ENCODE results near the gene KRT76. TPM values are rescaled to one million over a fixed set of nuclear protein-coding genes. Genes with fewer than 3 reads are reported as not detected.

Gene KRT76
- total RNA-seq, 1 donor from 2014 or later: not detected

DNA sequence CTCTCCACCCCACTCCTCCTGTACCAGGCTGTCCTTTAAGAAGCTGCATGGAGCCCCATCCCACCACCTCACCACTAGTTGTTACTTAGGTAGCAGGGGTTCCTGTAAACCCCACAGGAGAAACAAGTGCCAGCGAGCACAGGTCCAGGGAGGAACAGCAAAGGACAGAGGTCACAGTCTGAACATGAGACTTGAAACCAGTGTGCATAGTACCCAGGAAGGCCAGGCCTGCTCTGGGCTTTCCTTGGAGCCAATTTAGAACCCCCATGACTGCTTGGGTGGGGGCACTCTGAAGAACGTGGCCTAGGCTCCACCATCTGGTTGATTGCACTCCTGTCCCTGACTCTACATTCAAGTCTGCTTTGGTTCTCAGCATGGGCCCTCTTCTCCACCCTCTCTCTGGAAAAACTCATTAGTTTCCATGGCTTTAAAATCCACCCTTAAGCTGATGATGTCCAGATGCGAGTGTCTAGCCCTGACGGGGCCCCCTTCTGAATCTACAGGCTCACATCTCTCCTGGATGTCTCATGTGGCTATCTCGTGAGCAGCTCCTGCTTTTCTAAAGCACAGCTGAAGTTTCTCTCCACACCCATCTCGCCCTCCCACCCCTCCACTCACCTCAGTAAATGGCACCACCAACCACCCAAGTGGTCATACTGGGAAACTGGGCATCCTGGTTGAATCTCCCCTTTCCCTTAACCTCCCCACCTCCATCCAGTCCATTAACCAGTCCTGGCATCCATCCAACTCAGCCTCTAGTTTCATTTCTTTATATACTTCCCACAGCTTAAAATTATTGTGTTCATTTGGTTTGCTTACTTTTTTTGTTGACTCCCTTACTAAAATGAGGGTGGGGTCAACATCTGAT, 10.4 kb upstream of the KRT76 start:
- no peak for ATAC-seq
- DNase-seq (ENCODE audit: low spot score): no peak

DNA sequence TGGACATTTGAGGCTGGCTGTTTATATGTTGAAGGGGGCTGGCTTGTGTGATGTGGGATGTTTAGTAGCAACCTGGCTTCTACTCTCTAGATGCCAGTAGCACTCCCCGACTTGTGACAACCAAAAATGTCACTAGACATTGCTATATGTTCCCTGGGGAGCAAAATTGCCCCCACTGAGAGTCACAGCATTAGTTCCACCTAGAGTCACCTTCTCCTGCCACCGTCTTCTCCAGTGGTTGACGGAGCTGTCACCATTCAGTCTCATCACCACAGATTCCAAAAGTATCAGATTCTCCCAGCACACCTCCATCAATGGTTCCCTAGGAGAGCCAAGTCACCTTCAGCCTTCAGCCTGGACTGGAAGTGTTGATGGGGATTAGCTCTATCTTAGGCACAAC, 7.8 kb upstream of the KRT76 start:
- DNase-seq (ENCODE audit: low spot score): no peak
- no peak for ATAC-seq

DNA sequence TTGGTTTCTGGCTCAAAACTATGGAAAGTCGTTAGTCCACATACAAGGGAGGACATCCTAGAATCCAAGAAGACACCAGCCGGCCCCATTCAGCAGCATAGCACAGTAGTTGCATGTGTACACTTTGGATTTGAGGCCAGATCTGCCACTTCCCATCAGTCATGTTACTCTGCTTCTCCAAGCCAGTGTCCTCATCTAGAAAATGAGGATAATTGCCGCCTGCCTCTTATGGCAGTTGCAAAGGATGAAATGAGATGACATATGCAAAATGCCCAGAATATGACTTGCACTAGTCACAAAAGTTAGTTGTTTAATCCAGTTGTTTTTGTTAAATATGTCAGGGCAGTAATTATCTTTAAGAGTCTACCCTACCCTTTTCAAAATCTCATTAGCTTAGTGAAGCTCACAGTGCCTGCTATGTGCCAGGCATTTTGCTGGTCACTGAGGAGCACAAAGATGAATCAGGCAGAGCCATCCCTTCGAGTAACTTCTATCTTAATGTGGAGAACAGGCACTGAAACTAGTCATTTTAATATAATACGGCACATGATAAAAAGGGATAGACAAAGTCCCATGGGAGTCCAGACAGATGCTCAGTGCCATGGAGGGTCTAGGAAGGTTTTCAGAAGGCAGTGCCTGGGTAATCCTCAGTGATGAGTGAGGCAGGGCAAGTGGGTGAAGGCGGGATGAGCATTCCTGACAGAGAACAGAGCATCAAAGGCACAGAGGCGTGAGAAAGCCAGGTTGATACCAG, 6.6 kb upstream of the KRT76 start:
- no peak for DNase-seq (ENCODE audit: low spot score)

GRCh38 chr12:52782502-52782901, 5.4 kb upstream of the KRT76 start:
- DNase-seq (ENCODE audit: low spot score) (no peak), ATAC-seq (no peak)

More for the DNA sequence above, 6.6 kb upstream of the KRT76 start:
- ATAC-seq: no peak

DNA sequence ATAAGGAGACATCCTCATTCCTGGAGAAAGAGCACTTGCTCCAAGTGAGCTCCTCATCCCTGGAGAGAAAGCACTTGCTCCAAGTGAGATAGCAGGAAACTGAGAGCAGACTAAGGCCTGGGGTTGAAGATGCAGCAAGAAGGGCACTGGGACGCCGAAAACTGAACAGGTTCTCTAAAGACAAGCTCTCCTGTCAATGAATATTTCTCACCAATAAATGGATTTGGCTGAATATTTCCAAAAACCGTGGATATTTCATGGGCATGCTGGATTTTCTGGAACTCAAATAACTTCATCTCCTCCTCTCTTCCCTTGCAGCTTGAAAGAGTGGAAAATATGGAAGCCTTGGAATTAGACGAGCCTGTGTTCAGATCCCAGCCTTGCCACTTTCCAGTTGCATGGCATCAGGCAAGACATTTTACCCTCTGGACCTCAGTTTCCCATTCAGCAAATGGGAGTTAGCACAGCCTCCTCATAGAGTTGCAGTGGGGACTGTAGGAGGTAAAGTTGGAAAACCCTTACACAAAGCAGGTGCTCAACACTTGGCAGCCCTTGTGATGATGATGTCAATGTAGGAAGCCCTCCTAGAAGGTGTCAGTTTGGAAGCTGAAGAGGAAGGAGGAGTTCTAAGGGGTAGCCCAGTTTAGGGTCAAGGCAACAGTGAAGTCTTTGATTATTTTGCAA, 4.4 kb upstream of the KRT76 start:
- ATAC-seq (no peak), DNase-seq (ENCODE audit: low spot score) (no peak)

DNA sequence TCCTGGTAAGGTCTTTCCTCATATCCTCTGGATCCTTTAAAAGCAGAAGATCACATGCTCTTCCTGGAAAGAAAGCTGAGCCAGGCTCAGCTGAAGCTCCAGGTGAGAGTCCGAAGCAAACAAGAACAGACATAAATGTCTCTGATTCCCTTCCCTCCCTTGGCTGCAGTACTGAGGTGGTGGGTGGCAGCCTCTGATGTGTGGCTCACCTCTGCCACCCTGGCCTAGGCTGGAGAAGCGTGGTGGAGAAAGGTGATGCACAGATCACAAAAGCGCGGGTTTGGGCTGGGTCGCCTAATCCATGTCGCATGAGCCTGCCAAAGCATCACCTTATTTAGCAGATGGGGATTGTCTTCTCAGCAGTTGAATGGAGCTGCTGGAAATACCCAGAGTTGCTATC, 2.8 kb upstream of the KRT76 start:
- ATAC-seq: no peak
- no peak for DNase-seq (ENCODE audit: low spot score)

DNA sequence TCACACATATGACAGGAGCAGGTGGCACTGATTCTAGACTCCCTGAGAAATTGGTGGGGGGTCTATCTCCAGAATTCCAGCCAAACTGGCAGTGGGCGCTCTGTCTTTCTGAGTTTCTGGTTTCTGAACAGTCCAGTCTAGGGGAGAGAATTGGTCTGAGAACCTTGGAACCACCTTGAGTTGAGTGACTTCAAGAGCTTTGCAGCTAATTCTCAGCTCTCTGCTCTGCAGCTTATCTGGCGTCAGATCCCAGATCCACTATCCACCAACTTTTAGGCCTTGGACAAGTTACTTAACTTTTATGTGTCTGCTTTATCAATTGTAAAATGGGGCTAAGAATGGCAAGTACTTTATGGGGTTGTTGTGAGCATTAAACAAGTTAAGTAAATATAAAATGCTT, 1.7 kb upstream of the KRT76 start:
- ATAC-seq (no peak), DNase-seq (ENCODE audit: low spot score) (no peak)

- ATAC-seq: no peak
Observed at GRCh38 chr12:52777566-52777965, 421 bp upstream of the KRT76 start.

DNA sequence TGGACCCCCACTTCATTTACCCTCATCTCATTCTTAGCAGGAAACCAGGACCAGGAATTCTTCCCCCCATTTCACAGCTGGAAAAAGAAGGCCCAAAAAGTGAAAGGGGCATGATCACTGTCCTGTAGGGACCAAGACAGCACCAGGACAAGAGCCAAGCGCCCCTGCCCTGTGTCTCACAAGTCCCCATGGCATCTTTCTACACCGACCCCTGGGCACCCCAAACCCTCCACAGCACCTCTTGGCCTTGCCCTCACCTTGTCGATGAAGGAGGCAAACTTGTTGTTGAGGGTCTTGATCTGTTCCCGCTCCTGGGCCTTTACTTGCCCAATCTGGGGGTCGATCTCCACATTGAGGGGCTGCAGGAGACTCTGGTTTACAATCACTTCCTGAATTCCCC, 710 bp downstream of the KRT76 start:
- ATAC-seq (no peak), DNase-seq (ENCODE audit: low spot score) (no peak)

More at GRCh38 chr12:52777566-52777965, 421 bp upstream of the KRT76 start:
- no peak for DNase-seq (ENCODE audit: low spot score)

GRCh38 chr12:52774629-52775250, 2.4 kb downstream of the KRT76 start:
- no peak for ATAC-seq
- no peak for DNase-seq (ENCODE audit: low spot score)

GRCh38 chr12:52772772-52773171, 4.4 kb downstream of the KRT76 start:
- ATAC-seq: no peak

DNA sequence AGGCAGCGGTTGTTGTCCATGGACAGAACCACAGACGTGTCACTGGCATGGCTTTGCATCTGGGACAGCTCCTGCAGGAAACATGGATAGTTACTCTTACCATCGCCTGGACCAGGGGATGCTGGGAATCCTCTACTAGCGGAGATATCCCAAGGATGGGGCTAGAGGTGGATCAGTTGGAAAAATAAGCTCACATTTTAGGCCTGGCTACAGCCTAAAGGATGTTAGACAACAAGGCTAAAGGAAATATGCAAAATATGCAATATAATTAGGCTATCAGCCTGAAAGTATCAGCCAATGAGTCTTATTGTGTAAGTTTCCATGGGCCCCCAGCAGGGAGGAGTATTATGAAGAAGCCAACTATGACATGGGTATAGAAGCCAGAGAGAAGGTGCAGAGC, 5.0 kb downstream of the KRT76 start:
- ATAC-seq: no peak
- no peak for DNase-seq (ENCODE audit: low spot score)

More at GRCh38 chr12:52772772-52773171, 4.4 kb downstream of the KRT76 start:
- DNase-seq (ENCODE audit: low spot score): no peak

DNA sequence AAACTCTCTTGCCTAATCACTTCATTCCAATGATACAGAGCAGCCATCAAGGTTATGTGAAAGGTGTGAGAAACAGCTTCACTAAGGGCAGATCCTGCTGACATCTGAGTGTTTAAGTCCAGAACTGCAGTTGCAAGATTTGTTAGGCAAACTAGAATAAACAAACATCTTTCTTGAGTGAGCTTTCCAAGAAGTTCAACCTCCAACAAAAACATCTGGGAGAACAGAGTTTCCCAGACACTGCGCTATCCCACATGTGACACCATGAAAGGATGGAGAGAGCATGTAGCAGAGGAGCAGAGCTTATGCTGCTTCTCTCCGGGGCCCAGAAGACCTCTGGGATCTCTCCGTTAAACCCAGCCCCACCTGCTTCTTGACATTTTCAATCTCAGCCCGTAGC, 5.6 kb downstream of the KRT76 start:
- ATAC-seq: no peak
- no peak for DNase-seq (ENCODE audit: low spot score)

- no peak for ATAC-seq
- DNase-seq (ENCODE audit: low spot score): no peak
Observed at GRCh38 chr12:52771088-52771487, 6.1 kb downstream of the KRT76 start.

- ATAC-seq (no peak), DNase-seq (ENCODE audit: low spot score) (no peak)
Observed at GRCh38 chr12:52769946-52770345, 7.2 kb downstream of the KRT76 start.

DNA sequence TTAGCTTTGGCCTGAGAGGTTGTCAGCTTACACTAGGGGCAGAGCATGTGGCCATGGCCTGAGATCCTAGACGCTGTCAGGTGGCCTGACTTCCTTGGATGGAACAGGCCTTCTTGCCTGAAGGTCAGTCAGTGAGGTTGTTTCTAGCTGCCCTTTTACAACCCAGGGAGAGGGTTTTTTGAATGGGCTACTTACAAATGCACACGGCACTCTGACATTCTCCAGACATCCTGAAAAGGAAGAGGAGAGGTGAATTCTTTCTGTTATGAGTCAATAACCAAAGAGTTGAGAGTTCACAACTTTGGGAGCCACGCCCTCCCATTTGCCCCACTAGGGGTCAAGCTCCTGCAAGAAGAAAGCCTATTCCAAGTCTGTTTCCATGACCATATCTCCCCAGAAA, 7.8 kb downstream of the KRT76 start:
- no peak for DNase-seq (ENCODE audit: low spot score)
- ATAC-seq: no peak

DNA sequence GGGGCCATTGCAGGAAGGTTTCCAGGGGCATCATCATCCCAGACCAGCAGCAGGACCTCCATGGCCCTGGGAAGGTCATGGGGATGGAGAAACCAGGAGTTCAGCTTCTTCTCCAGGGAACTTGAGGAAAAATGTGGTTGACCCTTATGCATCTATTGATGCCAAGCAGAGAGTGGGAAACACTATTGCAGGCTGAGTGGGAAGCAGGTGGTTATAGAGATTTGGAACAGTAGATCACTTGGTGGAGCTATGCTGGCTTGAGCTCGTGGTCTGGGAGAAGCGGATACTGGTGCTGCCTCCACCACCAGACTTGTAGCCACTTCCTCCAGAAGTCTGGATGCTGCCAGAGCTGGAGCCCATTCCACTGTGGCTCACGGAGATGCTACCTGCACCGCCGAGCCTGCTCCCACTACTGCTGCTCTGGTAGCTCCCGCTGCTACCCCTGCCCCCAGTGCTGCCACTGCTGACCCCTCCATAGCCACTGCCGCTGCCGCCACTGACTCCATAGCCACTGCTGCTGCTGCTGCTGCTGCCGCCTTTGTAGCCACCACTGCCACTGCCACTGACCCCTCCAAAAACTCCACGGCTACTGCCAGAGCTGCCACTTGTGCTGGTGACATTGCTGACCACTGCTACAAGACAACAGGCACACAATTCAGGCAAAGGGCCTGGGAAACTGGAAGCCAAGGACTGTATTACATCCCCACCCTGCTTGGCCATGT, 8.5 kb downstream of the KRT76 start:
- DNase-seq (ENCODE audit: low spot score) (no peak), ATAC-seq (no peak)

GRCh38 chr12:52767427-52767826, 9.7 kb downstream of the KRT76 start:
- no peak for DNase-seq (ENCODE audit: low spot score)
- ATAC-seq: no peak

- DNase-seq (ENCODE audit: low spot score) (no peak), ATAC-seq (no peak)
Observed at GRCh38 chr12:52767020-52767379, 10.1 kb downstream of the KRT76 start.

DNA sequence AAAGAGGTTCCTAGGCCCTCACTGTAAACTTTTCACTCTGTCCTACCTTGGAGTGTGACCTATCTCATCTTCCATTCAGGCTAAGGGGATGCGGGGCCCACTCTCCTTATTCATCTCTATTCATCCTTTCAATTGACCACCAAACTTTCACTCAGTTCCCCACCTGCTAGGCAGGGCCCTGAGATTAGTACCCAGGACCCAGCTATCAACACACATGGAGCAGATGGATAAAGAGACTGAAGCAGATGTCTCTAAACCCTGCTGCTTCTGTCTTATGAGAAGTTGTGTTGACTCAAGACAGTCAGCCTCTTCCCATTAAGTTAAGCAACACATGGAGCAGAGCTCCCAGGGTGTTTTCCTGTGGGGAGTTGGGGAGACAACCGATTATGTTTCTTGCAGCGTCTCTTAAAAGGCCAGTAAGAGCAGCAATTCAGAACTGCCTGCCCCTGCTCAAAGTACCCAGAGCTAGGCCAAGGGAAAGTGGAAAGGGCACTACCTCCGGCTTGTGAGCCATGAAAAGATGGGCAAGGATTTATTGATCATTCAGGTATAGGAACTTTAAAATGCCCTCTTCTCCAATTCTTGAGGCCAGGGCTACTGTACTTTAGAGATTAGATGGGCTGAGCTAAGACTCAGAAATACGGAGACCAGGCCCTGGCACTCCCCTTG, 10.7 kb downstream of the KRT76 start:
- no peak for DNase-seq (ENCODE audit: low spot score)
- ATAC-seq: no peak
